H9 (cell line): ENCODE measurements around the gene TRAF5. TPM values are rescaled to one million over a fixed set of nuclear protein-coding genes. Genes with fewer than 3 reads are reported as not detected.

Source experiments
- DNase-seq: peaks from one replicate; pipeline ENCODE4 v3.0.0-alpha.2; 2017
- H2AFZ ChIP-seq: one replicate; pipeline ENCODE4 v1.6.1; 2013; ENCODE audit warnings: mild to moderate bottlenecking, low read length, control low read depth, moderate library complexity
- H2AK5ac ChIP-seq: 2 replicates; pipeline ENCODE4 v1.6.1; 2013; ENCODE audit warnings: low read length, control low read depth, mixed read lengths; ENCODE audit not compliant: insufficient read length
- H2BK120ac ChIP-seq: one replicate; pipeline ENCODE4 v1.6.1; 2013; ENCODE audit warnings: low read depth, mild to moderate bottlenecking, low read length, control low read depth, inconsistent platforms; ENCODE audit not compliant: poor library complexity, severe bottlenecking
- H2BK12ac ChIP-seq: 2 replicates; pipeline ENCODE4 v1.6.1; 2013; ENCODE audit warnings: low read length, control low read depth, mixed read lengths, low read depth; ENCODE audit not compliant: insufficient read length
- H2BK15ac ChIP-seq: 2 replicates; pipeline ENCODE4 v1.6.1; 2013; ENCODE audit warnings: low read depth, low read length, control low read depth
- H2BK20ac ChIP-seq: one replicate; pipeline ENCODE4 v1.6.1; 2013; ENCODE audit warnings: low read depth, mild to moderate bottlenecking, low read length, control low read depth, inconsistent platforms; ENCODE audit not compliant: poor library complexity, severe bottlenecking
- H2BK5ac ChIP-seq: 2 replicates; pipeline ENCODE4 v1.6.1; 2013; ENCODE audit warnings: low read length, control low read depth, mixed read lengths; ENCODE audit not compliant: insufficient read length
- H3K14ac ChIP-seq: 2 replicates; pipeline ENCODE4 v1.6.1; 2013; ENCODE audit warnings: low read length, control low read depth; ENCODE audit not compliant: insufficient read depth
- H3K18ac ChIP-seq: 2 replicates; pipeline ENCODE4 v1.6.1; 2013; ENCODE audit warnings: low read depth, mild to moderate bottlenecking, mixed read lengths, low read length, control low read depth; ENCODE audit not compliant: insufficient read length
- H3K23ac ChIP-seq: 2 replicates; pipeline ENCODE4 v1.6.1; 2013; ENCODE audit warnings: low read length, control low read depth, mixed read lengths, low read depth; ENCODE audit not compliant: insufficient read length
- H3K23me2 ChIP-seq: 2 replicates; pipeline ENCODE4 v1.6.1; 2013; ENCODE audit warnings: low read depth, mild to moderate bottlenecking, mixed read lengths, low read length, control low read depth; ENCODE audit not compliant: insufficient read length, poor library complexity, severe bottlenecking
- H3K27ac ChIP-seq: 2 replicates; pipeline ENCODE4 v1.5.1; 2013; ENCODE audit warnings: low read length, control low read depth, mixed read lengths, low read depth; ENCODE audit not compliant: insufficient read length
- H3K27me3 ChIP-seq: 2 replicates; pipeline ENCODE4 v1.6.1; 2013; ENCODE audit warnings: low read length, control low read depth, inconsistent platforms; ENCODE audit not compliant: insufficient read depth
- H3K4ac ChIP-seq: 2 replicates; pipeline ENCODE4 v1.6.1; 2013; ENCODE audit warnings: low read depth, mild to moderate bottlenecking, control low read depth, inconsistent platforms, low read length, moderate library complexity
- H3K4me1 ChIP-seq: 2 replicates; pipeline ENCODE4 v1.6.1; 2013; ENCODE audit warnings: low read length, control low read depth, inconsistent platforms; ENCODE audit not compliant: insufficient read depth
- H3K4me2 ChIP-seq: 2 replicates; pipeline ENCODE4 v1.6.1; 2013; ENCODE audit warnings: low read length, control low read depth, mixed read lengths; ENCODE audit not compliant: insufficient read length, insufficient read depth
- H3K56ac ChIP-seq: 2 replicates; pipeline ENCODE4 v1.6.1; 2013; ENCODE audit warnings: low read depth, mild to moderate bottlenecking, mixed read lengths, low read length, control low read depth; ENCODE audit not compliant: insufficient read length
- H3K79me1 ChIP-seq: 2 replicates; pipeline ENCODE4 v1.6.1; 2013; ENCODE audit warnings: low read depth, mild to moderate bottlenecking, moderate library complexity, low read length, control low read depth, inconsistent platforms; ENCODE audit not compliant: insufficient read depth, poor library complexity, severe bottlenecking
- H3K79me2 ChIP-seq: 2 replicates; pipeline ENCODE4 v1.6.1; 2013; ENCODE audit warnings: low read length, control low read depth, inconsistent platforms; ENCODE audit not compliant: insufficient read depth
- H3K9ac ChIP-seq: 2 replicates; pipeline ENCODE4 v1.6.1; 2013; ENCODE audit warnings: low read length, control low read depth, mixed read lengths; ENCODE audit not compliant: insufficient read length; ENCODE audit errors: extremely low read depth
- H3K9me3 ChIP-seq: one replicate; pipeline ENCODE4 v1.6.1; 2013; ENCODE audit warnings: low read depth, low read length, inconsistent platforms; ENCODE audit not compliant: control insufficient read depth
- H3T11ph ChIP-seq: one replicate; pipeline ENCODE4 v1.6.1; 2013; ENCODE audit warnings: mild to moderate bottlenecking, low read length, control low read depth, inconsistent platforms
- H4K20me1 ChIP-seq: one replicate; pipeline ENCODE4 v1.6.1; 2013; ENCODE audit not compliant: control insufficient read depth, insufficient read length, insufficient read depth
- H4K5ac ChIP-seq: 2 replicates; pipeline ENCODE4 v1.6.1; 2013; ENCODE audit warnings: low read depth, mild to moderate bottlenecking, mixed read lengths, low read length, control low read depth; ENCODE audit not compliant: insufficient read length
- H4K8ac ChIP-seq: replicated peaks from 2 replicates; pipeline ENCODE4 v1.6.1; 2013; ENCODE audit warnings: low read length, control low read depth, mixed read lengths, low read depth; ENCODE audit not compliant: insufficient read length
- H4K91ac ChIP-seq: 2 replicates; pipeline ENCODE4 v1.6.1; 2013; ENCODE audit warnings: low read depth, mild to moderate bottlenecking, moderate library complexity, mixed read lengths, low read length, control low read depth; ENCODE audit not compliant: insufficient read length
- H3K27ac Mint-ChIP-seq, 3 experiments: 2 replicates in 2 of 3; 3 replicates in 1 of 3; pipeline ENCODE4 v1.8.0; 2020 to 2021; ENCODE audit warnings: mixed read lengths in 3 of 3, mild to moderate bottlenecking in 1 of 3, moderate library complexity in 1 of 3
- H3K27me3 Mint-ChIP-seq: 2 replicates; pipeline ENCODE4 v1.8.0; 2021; ENCODE audit warnings: low read depth, mild to moderate bottlenecking, moderate library complexity, mixed read lengths
- H3K36me3 Mint-ChIP-seq, 3 experiments: 2 replicates in 2 of 3; 3 replicates in 1 of 3; pipeline ENCODE4 v1.8.0; 2020 to 2021; ENCODE audit warnings: low read depth in 3 of 3, mixed read lengths in 3 of 3; ENCODE audit not compliant: insufficient read depth in 1 of 3
- H3K4me1 Mint-ChIP-seq, 2 experiments: 2 replicates each; pipeline ENCODE4 v1.8.0; 2020; ENCODE audit warnings: mixed read lengths in 2 of 2
- H3K4me3 Mint-ChIP-seq, 2 experiments: 2 replicates in 1 of 2; 3 replicates in 1 of 2; pipeline ENCODE4 v1.8.0; 2020 to 2021; ENCODE audit warnings: mild to moderate bottlenecking in 2 of 2, mixed read lengths in 2 of 2, moderate library complexity in 1 of 2
- H3K9me3 Mint-ChIP-seq, 2 experiments: 2 replicates in 1 of 2; 3 replicates in 1 of 2; pipeline ENCODE4 v1.8.0; 2020; ENCODE audit warnings: mild to moderate bottlenecking in 2 of 2, mixed read lengths in 2 of 2, moderate library complexity in 1 of 2
- WGBS: extraction: QIAGEN DNeasy Blood & Tissue Kit; methylation state at CpG from one replicate; pipeline ENCODE4 v1.1.7; 2013; ENCODE audit warnings: missing lambda C conversion rate, low lambda C conversion rate, mixed read lengths; ENCODE audit not compliant: insufficient read length; ENCODE audit errors: extremely low coverage; 5-methylcytosine and 5-hydroxymethylcytosine counted together
- total RNA-seq: library from RNA; stranded (reverse); gene quantifications from 2 replicates; pipeline ENCODE4 v1.2.1, GENCODE V29; 2021
- TF ChIP-seq, protein P1 (sequence below): fragments of 200-600 bp; sonication (generic); conservative IDR thresholded peaks from 3 replicates; pipeline ENCODE4 v1.8.0; 2021; ENCODE audit warnings: antibody characterized with exemption, mild to moderate bottlenecking

The TRAF5 gene
- total RNA-seq, 1 experiment from 2014 or later, result 19.1 TPM

- H4K5ac ChIP-seq, result no peak overlapping the region
- H2BK120ac ChIP-seq, result no peak overlapping the region
- no peaks in the 10 kb centered on the region for H3K79me2 ChIP-seq
- no CpG with 5 or more reads among the region's 4 CpGs for WGBS
- peaks cover 11% of the 10 kb centered on the region in 2 experiments for H3K9me3 Mint-ChIP-seq
- no peak overlapping the region for H3K27ac Mint-ChIP-seq
- DNase-seq, result no peak
- H2AK5ac ChIP-seq, result no peak overlapping the region
- H4K91ac ChIP-seq, result no peak overlapping the region
- no peak overlapping the region for H3K9ac ChIP-seq
- no peak overlapping the region for H3K23ac ChIP-seq
- H3K27me3 ChIP-seq, result no peaks in the 10 kb centered on the region
- H3K18ac ChIP-seq, result no peak overlapping the region
- no peak overlapping the region for H3K27ac ChIP-seq
- H3K36me3 Mint-ChIP-seq, result peaks cover 13 to 16% (median 13%) of the 10 kb centered on the region in 3 experiments
- H4K20me1 ChIP-seq, result no peaks in the 10 kb centered on the region
- no peak overlapping the region for H2AFZ ChIP-seq
- peaks cover 12 to 16% of the 10 kb centered on the region in 2 experiments for H3K4me1 Mint-ChIP-seq
- no peak overlapping the region for H3K4me2 ChIP-seq
- H3K4me3 Mint-ChIP-seq, result no peak overlapping the region
- no peak overlapping the region for H3K4ac ChIP-seq
- H2BK5ac ChIP-seq, result no peak overlapping the region
- no peaks in the 10 kb centered on the region for H3K23me2 ChIP-seq
- no peak overlapping the region for H2BK15ac ChIP-seq
- peaks cover 2% of the 10 kb centered on the region for H3K79me1 ChIP-seq
- H3K9me3 ChIP-seq, result no peaks in the 10 kb centered on the region
- H2BK20ac ChIP-seq, result no peak overlapping the region
- no peak overlapping the region for H3K56ac ChIP-seq
- no peak overlapping the region for H4K8ac ChIP-seq
- TF ChIP-seq, protein P1, sequence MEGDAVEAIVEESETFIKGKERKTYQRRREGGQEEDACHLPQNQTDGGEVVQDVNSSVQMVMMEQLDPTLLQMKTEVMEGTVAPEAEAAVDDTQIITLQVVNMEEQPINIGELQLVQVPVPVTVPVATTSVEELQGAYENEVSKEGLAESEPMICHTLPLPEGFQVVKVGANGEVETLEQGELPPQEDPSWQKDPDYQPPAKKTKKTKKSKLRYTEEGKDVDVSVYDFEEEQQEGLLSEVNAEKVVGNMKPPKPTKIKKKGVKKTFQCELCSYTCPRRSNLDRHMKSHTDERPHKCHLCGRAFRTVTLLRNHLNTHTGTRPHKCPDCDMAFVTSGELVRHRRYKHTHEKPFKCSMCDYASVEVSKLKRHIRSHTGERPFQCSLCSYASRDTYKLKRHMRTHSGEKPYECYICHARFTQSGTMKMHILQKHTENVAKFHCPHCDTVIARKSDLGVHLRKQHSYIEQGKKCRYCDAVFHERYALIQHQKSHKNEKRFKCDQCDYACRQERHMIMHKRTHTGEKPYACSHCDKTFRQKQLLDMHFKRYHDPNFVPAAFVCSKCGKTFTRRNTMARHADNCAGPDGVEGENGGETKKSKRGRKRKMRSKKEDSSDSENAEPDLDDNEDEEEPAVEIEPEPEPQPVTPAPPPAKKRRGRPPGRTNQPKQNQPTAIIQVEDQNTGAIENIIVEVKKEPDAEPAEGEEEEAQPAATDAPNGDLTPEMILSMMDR, result no peak
- no peak overlapping the region for H3K14ac ChIP-seq
- H3T11ph ChIP-seq, result no peak overlapping the region
- H3K4me1 ChIP-seq, result peaks cover 6% of the 10 kb centered on the region; the same call in 1 of the 2 replicates
- H3K27me3 Mint-ChIP-seq, result no peaks in the 10 kb centered on the region
- H2BK12ac ChIP-seq, result no peak overlapping the region
Measured at GRCh38 chr1:211347077-211347844, 20.6 kb downstream of the TRAF5 start.
